Ovary (tissue), 9 donors: ENCODE data around the gene PLEK. TPM values are rescaled to one million over a fixed set of nuclear protein-coding genes. Genes with fewer than 3 reads are reported as not detected.

ENCODE experiments used
- DNase-seq, 5 donors: peaks; one replicate each; pipeline ENCODE4 v3.0.0-alpha.2; 2019 to 2020
- H3K27ac ChIP-seq, 2 donors: fragments of 200-600 bp; one replicate each; pipeline versions ENCODE4 v1.5.1 to v1.8.0; 2019 to 2022
- H3K27me3 ChIP-seq: fragments of 200-600 bp; one replicate; pipeline ENCODE4 v1.8.0; 2022
- H3K36me3 ChIP-seq: fragments of 200-600 bp; sonication (generic); one replicate; pipeline ENCODE4 v1.5.1; 2019
- H3K4me1 ChIP-seq: one replicate; pipeline ENCODE4 v1.8.1; 2013; ENCODE audit warnings: mild to moderate bottlenecking, moderate library complexity; ENCODE audit not compliant: insufficient read depth
- H3K4me3 ChIP-seq: fragments of 200-600 bp; sonication (generic); one replicate; pipeline ENCODE4 v1.5.1; 2017
- H3K9me3 ChIP-seq, 2 donors: fragments of 200-600 bp in 1 of 2; sonication (generic) in 1 of 2; one replicate each; pipeline versions ENCODE4 v1.5.1 to v1.8.1; 2013 to 2019; ENCODE audit warnings: mild to moderate bottlenecking in 1 of 2, moderate library complexity in 1 of 2
- CTCF ChIP-seq, 3 donors: fragments of 450-650 bp in 2 of 3; fragments of 200-600 bp in 1 of 3; IDR thresholded peaks; one replicate each; pipeline versions ENCODE4 v1.5.1 to v1.8.0; 2016 to 2022; ENCODE audit warnings: antibody characterized with exemption in 3 of 3, mild to moderate bottlenecking in 1 of 3
- EP300 ChIP-seq: sonication (generic); formaldehyde crosslinking; IDR thresholded peaks from one replicate; pipeline ENCODE4 v1.6.1; 2017; ENCODE audit warnings: antibody characterized with exemption
- POLR2A ChIP-seq: fragments of 450-650 bp; IDR thresholded peaks from one replicate; pipeline ENCODE4 v1.6.1; 2017; ENCODE audit warnings: antibody characterized with exemption, mild to moderate bottlenecking, moderate library complexity
- WGBS, 3 donors: extraction: QIAGEN DNeasy Blood & Tissue Kit in 1 of 3; methylation state at CpG; one replicate each; pipeline versions ENCODE4 v1.1.5 to v1.1.7; 2013 to 2017; 5-methylcytosine and 5-hydroxymethylcytosine counted together
- intact Hi-C, 4 donors: fragments of 100-400 bp; cut with DNase I; formaldehyde crosslinking; loops; one replicate each; pipeline versions ENCODE4 v1.11.0 to v1.15.1; 2022 to 2023
- polyA plus RNA-seq, 2 donors: library from polyadenylated mRNA; stranded (reverse); fragments of 200-250 nt in 1 of 2; fragments of 350-450 nt in 1 of 2; fragmentation: Illumina TruSeq in 1 of 2; extraction: RNeasy Lipid Tissue Mini Kit (QIAGEN cat#74804) in 1 of 2; gene quantifications; one replicate each; pipeline ENCODE4 v1.2.3, GENCODE V29; 2013 to 2014
- total RNA-seq, 7 donors: library from RNA; depleted of rRNA in 2 of 7; stranded (reverse); fragments of >200 nt in 2 of 7; fragmentation: NEBNext Ultra II Directional in 3 of 7; extraction: Animal tissue kit (Norgen Biotek cat#: 25700) in 3 of 7; gene quantifications; one replicate each; pipeline versions ENCODE4 v1.1.0 to v1.2.4, GENCODE V29; 2016 to 2023
- donor health status: DM: no; HTN: no; CAD: no; lungs with moderate emphysema.
- donor health status: DM: no; HTN: no; CAD: no.
- donor health status: Bipolar disorder and iron deficiency.
- donor health status: DM: yes; HTN: yes; CAD: no.
- donor health status: DM: no; HTN: no; CAD: no.
- donor health status: DM: yes; HTN: yes; CAD: no.

Gene PLEK
- total and polyA plus RNA-seq, 9 donors = 1.5 to 22.1 (median 2.7) TPM

- Histone ChIP-seq H3K4me1 (no peaks in the 10 kb centered on the region), H3K4me3 (no peak overlapping the region), H3K27me3 (no peaks in the 10 kb centered on the region), H3K36me3 (no peaks in the 10 kb centered on the region), H3K9me3 (no peaks in the 10 kb centered on the region), H3K27ac (no peak overlapping the region)
- intact Hi-C loops = no loop called here
- no peak for TF ChIP-seq POLR2A
- TF ChIP-seq EP300 = no peak
- no peak for TF ChIP-seq CTCF (IDR thresholded peaks at IDR 0.05)
- DNase-seq = no peak
- 78 to 89% (median 80%) methylated on average over 5 of the region's 5 CpGs for WGBS, 3 donors
These were observed 21.3 kb downstream of the PLEK start for GRCh38 chr2:68386365-68386764.

- H3K27me3 ChIP-seq = no peaks in the 10 kb centered on the region
- intact Hi-C loops = no loop called here
- H3K4me3 ChIP-seq = no peak overlapping the region
- H3K9me3 ChIP-seq = no peaks in the 10 kb centered on the region
- no peaks in the 10 kb centered on the region for H3K4me1 ChIP-seq
- 51 to 57% (median 55%) methylated on average over 5 of the region's 5 CpGs for WGBS, 3 donors
- no peaks in the 10 kb centered on the region for H3K36me3 ChIP-seq
- no peak for DNase-seq
- H3K27ac ChIP-seq = no peak overlapping the region
- TF ChIP-seq POLR2A (no peak), CTCF (IDR thresholded peaks at IDR 0.05) (no peak), EP300 (no peak)
These were observed 22.6 kb downstream of the PLEK start for GRCh38 chr2:68387408-68388350.

- TF ChIP-seq POLR2A (no peak), EP300 (no peak), CTCF (IDR thresholded peaks at IDR 0.05) (no peak)
- Histone ChIP-seq H3K4me1 (no peaks in the 10 kb centered on the region), H3K4me3 (no peak overlapping the region), H3K9me3 (no peaks in the 10 kb centered on the region), H3K27me3 (no peaks in the 10 kb centered on the region), H3K36me3 (no peaks in the 10 kb centered on the region), H3K27ac (no peak overlapping the region)
- no peak for DNase-seq
- intact Hi-C loops = no loop called here
These were observed 23.3 kb downstream of the PLEK start for GRCh38 chr2:68388358-68388757.

- 88 to 92% (median 92%) methylated on average over 1 of the region's 1 CpG for WGBS, 3 donors
- TF ChIP-seq POLR2A = no peak
- TF ChIP-seq EP300 = no peak
- no peak for TF ChIP-seq CTCF (IDR thresholded peaks at IDR 0.05)
- intact Hi-C loops = no loop called here
- Histone ChIP-seq H3K36me3 (no peaks in the 10 kb centered on the region), H3K27ac (no peak overlapping the region), H3K27me3 (no peaks in the 10 kb centered on the region), H3K4me3 (no peak overlapping the region), H3K4me1 (no peaks in the 10 kb centered on the region), H3K9me3 (no peaks in the 10 kb centered on the region)
- DNase-seq = no peak
These were observed 23.7 kb downstream of the PLEK start for GRCh38 chr2:68388772-68389171.
